Stimulated activated CD4-positive, alpha-beta T cell treated with anti-CD3 and anti-CD28 coated beads, Interleukin-2, amount 100 ng/mL, for 24 hours (primary cell): Measurements from ENCODE around the gene MOCOS.
"Not testable (repeated sequence)": the region's sequence is repeated elsewhere in the genome, so short reads cannot be mapped to it uniquely, and the experiment has no call there.

Experiments used
- DNase-seq, 2 donors: peaks; one replicate each; pipeline ENCODE4 v3.0.0-alpha.2; 2020

The MOCOS gene

GRCh38 chr18:36187193-36187825 lies at the start of gene MOCOS:
TSS of gene MOCOS (plus strand) at chr18:36187497. CDS start at chr18:36187540, 43 bp downstream.
- peak; percentile 49 to 67 for DNase-seq

- no peak for DNase-seq
These were observed 48.1 kb upstream of the MOCOS start for GRCh38 chr18:36139245-36139644.

- DNase-seq: no peak
These were observed 45.7 kb upstream of the MOCOS start for GRCh38 chr18:36141576-36141975.

- no peak for DNase-seq
These were observed 44.5 kb upstream of the MOCOS start for GRCh38 chr18:36142751-36143150.

- DNase-seq: no peak
These were observed 43.9 kb upstream of the MOCOS start for GRCh38 chr18:36143391-36143790.

GRCh38 chr18:36149514-36150289 lies 37.6 kb upstream of the MOCOS start:
- DNase-seq: no peak

- DNase-seq: no peak
These were observed 34.5 kb upstream of the MOCOS start for GRCh38 chr18:36152781-36153180.

- DNase-seq: no peak
These were observed 34.1 kb upstream of the MOCOS start for GRCh38 chr18:36153203-36153602.

GRCh38 chr18:36153771-36154170 lies 33.5 kb upstream of the MOCOS start:
- no peak for DNase-seq

GRCh38 chr18:36155851-36156757 lies 31.2 kb upstream of the MOCOS start:
- DNase-seq: no peak

- no peak for DNase-seq
These were observed 29.9 kb upstream of the MOCOS start for GRCh38 chr18:36157441-36157840.

GRCh38 chr18:36158266-36158867 lies 28.9 kb upstream of the MOCOS start:
- no peak for DNase-seq

GRCh38 chr18:36160959-36161371 lies 26.3 kb upstream of the MOCOS start:
- no peak for DNase-seq

GRCh38 chr18:36162981-36163380 lies 24.3 kb upstream of the MOCOS start:
- DNase-seq: no peak

GRCh38 chr18:36167692-36168218 lies 19.5 kb upstream of the MOCOS start:
- DNase-seq: no peak

- not testable (repeated sequence) for DNase-seq
These were observed 19.0 kb upstream of the MOCOS start for GRCh38 chr18:36168296-36168695.

- DNase-seq: no peak
These were observed 17.4 kb upstream of the MOCOS start for GRCh38 chr18:36169938-36170337.

GRCh38 chr18:36175481-36175880 lies 11.8 kb upstream of the MOCOS start:
- DNase-seq: no peak

- no peak for DNase-seq
These were observed 11.1 kb upstream of the MOCOS start for GRCh38 chr18:36176177-36176584.

- DNase-seq: no peak
These were observed 10.6 kb upstream of the MOCOS start for GRCh38 chr18:36176711-36177110.

GRCh38 chr18:36177913-36178312 lies 9.4 kb upstream of the MOCOS start:
- no peak for DNase-seq

- DNase-seq: no peak
These were observed 7.5 kb upstream of the MOCOS start for GRCh38 chr18:36179562-36180355.
